ENCODE data around the gene SKA2. TPM values are rescaled to one million over a fixed set of nuclear protein-coding genes. Genes with fewer than 3 reads are reported as not detected.

SKA2 gene
- polyA plus RNA-seq, 6 donors from 2014 or later = 25.1 to 33.1 (median 29.4) TPM

GRCh38 chr17:59067340-59067739, 87.6 kb downstream of the SKA2 start:
- H3K27ac Mint-ChIP-seq = no peak overlapping the region
- DNase-seq (no peak), ATAC-seq (ENCODE audit: low read depth in 2 of 2) (no peak)
- H3K9me3 Mint-ChIP-seq = no peaks in the 10 kb centered on the region
- peaks cover 17 to 23% of the 10 kb centered on the region in 2 donors for H3K36me3 Mint-ChIP-seq
- H3K4me1 Mint-ChIP-seq = no peaks in the 10 kb centered on the region
- H3K4me3 Mint-ChIP-seq = no peak overlapping the region
- H3K27me3 Mint-ChIP-seq = no peaks in the 10 kb centered on the region

GRCh38 chr17:59062509-59062908, 92.5 kb downstream of the SKA2 start:
- Mint-ChIP-seq H3K36me3 (peaks cover 19 to 24% of the 10 kb centered on the region in 2 donors), H3K4me1 (no peaks in the 10 kb centered on the region), H3K9me3 (no peaks in the 10 kb centered on the region), H3K27me3 (no peaks in the 10 kb centered on the region), H3K4me3 (no peak overlapping the region), H3K27ac (peak overlapping the region in 1 of 6 donors; percentile 42)
- ATAC-seq (ENCODE audit: low read depth in 2 of 2) = no peak
- DNase-seq = no peak

Other genes starting within 250 kb of the SKA2 start
- gene TRIM37, start 48.3 kb downstream of the SKA2 start, polyA plus RNA-seq (ENCODE audit: low read depth in 6 of 6) = 1 to 10 TPM; 4.9 to 8.5 (median 6.9) TPM
- gene PRR11, start 560 bp upstream of the SKA2 start, polyA plus RNA-seq (ENCODE audit: low read depth in 6 of 6) = under 1 TPM in 3 of 6 donors, not detected in 3; 0.16 to 0.47 (median 0.26) TPM
- 10 to 100 TPM; 15.3 to 21.5 (median 19.6) TPM for gene SMG8, start 54.8 kb upstream of the SKA2 start, polyA plus RNA-seq (ENCODE audit: low read depth in 6 of 6)
- 1 to 10 TPM in 3 of 6 donors, under 1 TPM in 3; 0.38 to 1.8 (median 1.1) TPM for gene GDPD1, start 65.3 kb upstream of the SKA2 start, polyA plus RNA-seq (ENCODE audit: low read depth in 6 of 6)
- 10 to 100 TPM; 18.8 to 42.5 (median 32.3) TPM for gene YPEL2, start 176.5 kb upstream of the SKA2 start, polyA plus RNA-seq (ENCODE audit: low read depth in 6 of 6)

Measured in naive B cell (primary cell).